Measurements from ENCODE around the gene CTNND2.

DNA sequence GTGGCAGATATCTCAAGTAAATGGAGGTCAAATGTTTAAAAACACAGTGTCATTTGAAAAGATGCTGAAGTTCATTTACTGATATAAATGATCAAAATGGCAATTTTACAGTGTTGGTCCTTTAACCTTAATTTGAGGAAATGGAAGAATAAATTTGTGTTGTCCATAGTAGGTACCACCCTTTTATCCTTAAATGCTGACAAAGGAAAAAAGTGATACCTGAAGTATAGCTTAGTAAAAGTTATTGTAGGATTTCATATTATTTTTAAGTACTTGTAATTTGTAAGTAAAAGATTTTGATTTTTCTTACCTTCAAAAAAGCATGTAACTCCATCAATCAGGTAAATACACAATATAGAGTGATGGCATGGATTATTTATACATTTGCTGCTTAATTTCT is 976.6 kb downstream of the CTNND2 start:
- TF ChIP-seq, protein P1, sequence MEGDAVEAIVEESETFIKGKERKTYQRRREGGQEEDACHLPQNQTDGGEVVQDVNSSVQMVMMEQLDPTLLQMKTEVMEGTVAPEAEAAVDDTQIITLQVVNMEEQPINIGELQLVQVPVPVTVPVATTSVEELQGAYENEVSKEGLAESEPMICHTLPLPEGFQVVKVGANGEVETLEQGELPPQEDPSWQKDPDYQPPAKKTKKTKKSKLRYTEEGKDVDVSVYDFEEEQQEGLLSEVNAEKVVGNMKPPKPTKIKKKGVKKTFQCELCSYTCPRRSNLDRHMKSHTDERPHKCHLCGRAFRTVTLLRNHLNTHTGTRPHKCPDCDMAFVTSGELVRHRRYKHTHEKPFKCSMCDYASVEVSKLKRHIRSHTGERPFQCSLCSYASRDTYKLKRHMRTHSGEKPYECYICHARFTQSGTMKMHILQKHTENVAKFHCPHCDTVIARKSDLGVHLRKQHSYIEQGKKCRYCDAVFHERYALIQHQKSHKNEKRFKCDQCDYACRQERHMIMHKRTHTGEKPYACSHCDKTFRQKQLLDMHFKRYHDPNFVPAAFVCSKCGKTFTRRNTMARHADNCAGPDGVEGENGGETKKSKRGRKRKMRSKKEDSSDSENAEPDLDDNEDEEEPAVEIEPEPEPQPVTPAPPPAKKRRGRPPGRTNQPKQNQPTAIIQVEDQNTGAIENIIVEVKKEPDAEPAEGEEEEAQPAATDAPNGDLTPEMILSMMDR (IDR thresholded peaks at IDR 0.05): no peak
- no peak for TF ChIP-seq EZH2phosphoT487 (IDR thresholded peaks at IDR 0.05)
